ENCODE measurements around the gene IGF2BP2.

The IGF2BP2 gene

GRCh38 chr3:185779461-185779860 lies 45.4 kb downstream of the IGF2BP2 start:
- TF ChIP-seq PAX5 (IDR thresholded peaks at IDR 0.05; ENCODE audit: insufficient read depth, low read length, severe bottlenecking) (no peak), POLR2AphosphoS5 (IDR thresholded peaks at IDR 0.05; ENCODE audit: low read depth, low read length) (no peak), POLR2A (IDR thresholded peaks at IDR 0.05; ENCODE audit: low read depth, low read length) (no peak), TAF1 (IDR thresholded peaks at IDR 0.05; ENCODE audit: low read depth, low read length) (no peak), POU2F2 (IDR thresholded peaks at IDR 0.05; ENCODE audit: low read depth, low read length) (no peak), SPI1 (IDR thresholded peaks at IDR 0.05; ENCODE audit: low read depth, low read length) (no peak)
- DNase-seq (ENCODE audit: insufficient read length, low spot score) (no peak), FAIRE-seq (no peak)

DNA sequence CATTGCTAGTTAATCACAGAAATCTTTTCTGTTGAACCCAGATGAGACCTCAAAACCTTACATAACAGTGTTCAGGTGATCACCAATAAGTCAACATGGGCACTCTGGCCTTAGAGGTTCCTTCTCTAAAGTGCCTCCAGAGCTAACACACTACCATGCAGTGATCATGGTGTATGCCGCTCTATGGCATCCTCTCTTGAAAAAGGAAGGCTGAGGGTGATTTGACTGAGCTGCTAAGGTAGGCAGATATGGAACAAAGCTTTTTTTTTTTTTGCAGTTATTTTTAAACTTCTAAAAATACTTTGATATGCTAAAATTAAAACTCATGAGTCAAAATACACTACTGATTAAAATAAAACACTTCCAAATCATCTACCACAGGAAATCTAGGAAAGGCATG lies 46.0 kb downstream of the IGF2BP2 start:
- TF ChIP-seq PAX5 (IDR thresholded peaks at IDR 0.05; ENCODE audit: insufficient read depth, low read length, severe bottlenecking) (no peak), POLR2A (IDR thresholded peaks at IDR 0.05; ENCODE audit: low read depth, low read length) (no peak), POU2F2 (IDR thresholded peaks at IDR 0.05; ENCODE audit: low read depth, low read length) (no peak), TAF1 (IDR thresholded peaks at IDR 0.05; ENCODE audit: low read depth, low read length) (no peak), POLR2AphosphoS5 (IDR thresholded peaks at IDR 0.05; ENCODE audit: low read depth, low read length) (no peak), SPI1 (IDR thresholded peaks at IDR 0.05; ENCODE audit: low read depth, low read length) (no peak)
- FAIRE-seq (no peak), DNase-seq (ENCODE audit: insufficient read length, low spot score) (no peak)

- TF ChIP-seq POLR2AphosphoS5 (IDR thresholded peaks at IDR 0.05; ENCODE audit: low read depth, low read length) (no peak), POLR2A (IDR thresholded peaks at IDR 0.05; ENCODE audit: low read depth, low read length) (no peak), POU2F2 (IDR thresholded peaks at IDR 0.05; ENCODE audit: low read depth, low read length) (no peak), TAF1 (IDR thresholded peaks at IDR 0.05; ENCODE audit: low read depth, low read length) (no peak), SPI1 (IDR thresholded peaks at IDR 0.05; ENCODE audit: low read depth, low read length) (no peak), PAX5 (IDR thresholded peaks at IDR 0.05; ENCODE audit: insufficient read depth, low read length, severe bottlenecking) (no peak)
- FAIRE-seq (no peak), DNase-seq (ENCODE audit: insufficient read length, low spot score) (no peak)
Observed at GRCh38 chr3:185778094-185778493, 46.7 kb downstream of the IGF2BP2 start.

DNA sequence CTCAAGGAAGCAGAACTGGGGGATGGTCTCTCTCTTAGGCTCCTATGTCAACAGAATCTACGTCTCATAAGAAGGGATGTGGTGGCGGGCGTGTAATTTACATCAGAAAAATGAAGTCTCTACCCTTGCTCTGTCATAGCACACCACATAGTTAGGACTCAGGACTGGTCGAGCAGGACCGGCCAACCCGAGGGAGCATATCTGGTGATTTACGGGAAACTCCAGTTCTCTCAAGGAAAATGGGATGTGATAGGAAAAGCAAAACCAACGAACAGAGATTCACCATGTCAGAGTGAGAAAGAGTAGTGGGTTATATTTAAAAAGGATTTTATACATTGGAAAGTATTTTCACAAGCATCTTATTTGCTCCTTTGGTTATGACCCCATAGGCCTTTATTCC lies 54.7 kb downstream of the IGF2BP2 start:
- FAIRE-seq (no peak), DNase-seq (ENCODE audit: insufficient read length, low spot score) (no peak)
- no peak for TF ChIP-seq PAX5 (IDR thresholded peaks at IDR 0.05; ENCODE audit: insufficient read depth, low read length, severe bottlenecking)
- TF ChIP-seq POU2F2 (IDR thresholded peaks at IDR 0.05; ENCODE audit: low read depth, low read length), result no peak
- TF ChIP-seq SPI1 (IDR thresholded peaks at IDR 0.05; ENCODE audit: low read depth, low read length), result no peak
- no peak for TF ChIP-seq POLR2A (IDR thresholded peaks at IDR 0.05; ENCODE audit: low read depth, low read length)
- TF ChIP-seq TAF1 (IDR thresholded peaks at IDR 0.05; ENCODE audit: low read depth, low read length), result no peak
- no peak for TF ChIP-seq POLR2AphosphoS5 (IDR thresholded peaks at IDR 0.05; ENCODE audit: low read depth, low read length)

- FAIRE-seq, result peak; percentile 43
- DNase-seq (ENCODE audit: insufficient read length, low spot score), result peak; percentile 17
Observed at GRCh38 chr3:185768578-185768982, 56.3 kb downstream of the IGF2BP2 start.

DNA sequence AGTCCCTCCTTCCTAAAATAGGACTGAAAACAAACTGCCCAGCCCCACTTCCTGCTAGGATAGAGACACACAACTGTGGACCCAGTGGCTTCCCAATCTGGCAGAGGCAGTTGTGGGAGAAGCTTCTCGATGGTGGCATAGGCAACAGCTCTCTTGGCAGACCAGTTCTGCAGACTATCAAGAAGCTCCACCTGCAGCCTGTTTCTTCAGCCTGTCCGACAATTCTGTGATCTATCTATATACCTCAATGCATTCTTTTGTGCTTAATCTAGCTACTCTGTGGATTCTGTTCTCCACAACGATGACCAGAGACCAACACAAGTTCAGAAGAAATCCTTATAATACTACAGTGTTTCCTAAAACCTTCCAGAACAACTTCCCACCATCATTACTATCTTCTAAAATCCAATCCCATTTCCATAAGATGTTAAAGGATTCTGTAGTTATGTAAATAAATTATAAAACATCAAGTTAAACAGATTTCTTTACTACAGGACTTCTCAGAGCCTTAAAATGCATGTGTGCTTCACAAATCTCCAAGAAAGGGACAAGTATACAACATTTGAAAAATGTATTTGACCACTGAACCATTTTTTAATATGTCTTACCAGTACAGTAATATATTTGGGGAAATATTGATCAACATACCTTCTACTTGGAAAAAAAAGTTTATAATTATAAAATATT lies 57.7 kb downstream of the IGF2BP2 start:
- no peak for DNase-seq (ENCODE audit: insufficient read length, low spot score)

DNA sequence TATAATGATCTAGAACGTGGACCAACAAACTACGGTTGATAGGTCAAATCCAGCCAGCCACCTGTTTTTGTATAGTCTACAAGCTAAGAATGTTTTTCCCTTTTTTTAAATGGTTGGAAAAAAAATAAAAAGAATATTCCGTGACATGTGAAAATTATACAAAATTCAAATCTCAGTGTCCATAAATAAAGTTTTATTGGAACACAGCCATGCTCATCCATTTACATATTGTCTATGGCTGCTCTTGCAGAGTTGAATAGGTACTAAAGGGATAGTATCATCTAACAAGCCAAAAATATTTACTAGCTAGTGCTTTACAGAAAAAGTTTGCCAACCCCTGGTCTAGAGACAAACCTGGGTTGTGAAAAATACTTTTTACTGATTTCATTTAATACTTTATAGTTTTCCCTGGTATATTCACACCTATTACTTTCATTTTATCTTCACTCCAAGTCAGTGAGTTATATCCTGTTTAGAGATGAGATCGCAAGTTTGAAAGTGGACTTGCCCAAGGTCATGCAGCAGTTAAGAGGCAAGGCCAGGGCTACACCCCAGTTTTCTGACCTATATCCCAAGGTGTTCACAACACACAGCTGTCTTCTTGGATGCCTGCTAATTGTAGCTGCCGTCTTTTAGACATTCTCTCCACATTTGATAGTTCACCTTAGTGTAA lies 58.4 kb downstream of the IGF2BP2 start:
- FAIRE-seq (no peak), DNase-seq (ENCODE audit: insufficient read length, low spot score) (no peak)
- no peak for TF ChIP-seq POLR2AphosphoS5 (IDR thresholded peaks at IDR 0.05; ENCODE audit: low read depth, low read length)
- TF ChIP-seq POU2F2 (IDR thresholded peaks at IDR 0.05; ENCODE audit: low read depth, low read length), result no peak
- TF ChIP-seq PAX5 (IDR thresholded peaks at IDR 0.05; ENCODE audit: insufficient read depth, low read length, severe bottlenecking), result no peak

More for the DNA sequence above, 57.7 kb downstream of the IGF2BP2 start:
- TF ChIP-seq SPI1 (IDR thresholded peaks at IDR 0.05; ENCODE audit: low read depth, low read length), result no peak
- no peak for TF ChIP-seq POLR2AphosphoS5 (IDR thresholded peaks at IDR 0.05; ENCODE audit: low read depth, low read length)
- no peak for TF ChIP-seq PAX5 (IDR thresholded peaks at IDR 0.05; ENCODE audit: insufficient read depth, low read length, severe bottlenecking)
- TF ChIP-seq TAF1 (IDR thresholded peaks at IDR 0.05; ENCODE audit: low read depth, low read length), result no peak
- no peak for TF ChIP-seq POU2F2 (IDR thresholded peaks at IDR 0.05; ENCODE audit: low read depth, low read length)
- no peak for TF ChIP-seq POLR2A (IDR thresholded peaks at IDR 0.05; ENCODE audit: low read depth, low read length)
- no peak for FAIRE-seq

DNA sequence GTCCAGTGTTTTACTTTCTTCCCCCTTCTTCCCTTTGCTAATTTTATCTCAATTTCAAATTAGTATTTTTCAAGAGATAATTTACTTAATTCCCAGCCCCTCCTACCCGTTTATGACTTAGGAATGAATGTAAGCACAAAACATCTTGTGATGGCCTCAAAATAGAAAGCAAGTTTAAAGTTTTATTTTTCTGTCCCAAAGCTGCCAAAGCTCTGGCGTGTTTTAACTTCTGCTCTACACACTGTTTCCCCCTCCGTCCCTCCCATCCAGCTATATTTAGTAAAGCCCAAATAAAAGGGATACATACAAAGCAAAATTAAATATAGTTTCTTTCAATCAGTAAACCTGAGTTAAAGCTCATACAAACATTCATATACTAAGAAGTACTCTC lies 59.9 kb downstream of the IGF2BP2 start:
- no peak for FAIRE-seq
- TF ChIP-seq TAF1 (IDR thresholded peaks at IDR 0.05; ENCODE audit: low read depth, low read length), result no peak
- no peak for TF ChIP-seq POU2F2 (IDR thresholded peaks at IDR 0.05; ENCODE audit: low read depth, low read length)
- TF ChIP-seq POLR2A (IDR thresholded peaks at IDR 0.05; ENCODE audit: low read depth, low read length), result no peak
- TF ChIP-seq SPI1 (IDR thresholded peaks at IDR 0.05; ENCODE audit: low read depth, low read length), result no peak
- TF ChIP-seq PAX5 (IDR thresholded peaks at IDR 0.05; ENCODE audit: insufficient read depth, low read length, severe bottlenecking), result no peak
- DNase-seq (ENCODE audit: insufficient read length, low spot score), result no peak

GRCh38 chr3:185764163-185764979 lies 60.5 kb downstream of the IGF2BP2 start:
- DNase-seq (ENCODE audit: insufficient read length, low spot score) (no peak), FAIRE-seq (no peak)
- TF ChIP-seq PAX5 (IDR thresholded peaks at IDR 0.05; ENCODE audit: insufficient read depth, low read length, severe bottlenecking) (no peak), TAF1 (IDR thresholded peaks at IDR 0.05; ENCODE audit: low read depth, low read length) (no peak), SPI1 (IDR thresholded peaks at IDR 0.05; ENCODE audit: low read depth, low read length) (no peak), POLR2A (IDR thresholded peaks at IDR 0.05; ENCODE audit: low read depth, low read length) (no peak), POU2F2 (IDR thresholded peaks at IDR 0.05; ENCODE audit: low read depth, low read length) (no peak), POLR2AphosphoS5 (IDR thresholded peaks at IDR 0.05; ENCODE audit: low read depth, low read length) (no peak)

Measured in GM12891 (cell line).